Cardiac muscle cell (in vitro differentiated cells and primary cell): ENCODE measurements around the gene MAIP1. TPM values are rescaled to one million over a fixed set of nuclear protein-coding genes. Genes with fewer than 3 reads are reported as not detected.

Experiments used
- DNase-seq, 2 donors: peaks; one replicate each; pipeline versions ENCODE4 v3.0.0 to v3.0.0-alpha.2; 2010 to 2017; ENCODE audit warnings: low read depth in 1 of 2, low spot score in 1 of 2
- H3K27ac ChIP-seq: fragments of 200-600 bp; sonication (generic); 2 replicates; pipeline ENCODE4 v1.5.1; 2016
- H3K27me3 ChIP-seq: fragments of 200-600 bp; sonication (generic); 2 replicates; pipeline ENCODE4 v1.6.0; 2016; ENCODE audit warnings: control low read depth
- H3K36me3 ChIP-seq: fragments of 200-600 bp; sonication (generic); 2 replicates; pipeline ENCODE4 v1.5.1; 2016; ENCODE audit warnings: control low read depth
- H3K4me1 ChIP-seq: fragments of 200-600 bp; sonication (generic); 2 replicates; pipeline ENCODE4 v1.8.1; 2017; ENCODE audit warnings: low read depth, mild to moderate bottlenecking, mixed run types
- H3K4me3 ChIP-seq: fragments of 200-600 bp; sonication (generic); 2 replicates; pipeline ENCODE4 v1.5.1; 2016; ENCODE audit warnings: mild to moderate bottlenecking
- H3K9me3 ChIP-seq: fragments of 200-600 bp; sonication (generic); 2 replicates; pipeline ENCODE4 v1.5.1; 2017; ENCODE audit warnings: low read depth, mild to moderate bottlenecking, control low read depth
- CTCF ChIP-seq: IDR thresholded peaks from 2 replicates; pipeline ENCODE4 v1.5.1; 2012; ENCODE audit warnings: low read depth, mild to moderate bottlenecking, low read length
- polyA plus RNA-seq: library from polyadenylated mRNA; unstranded; fragments of >200 nt; fragmentation: Nextera tagmentation; extraction: Ambion mirVana; gene quantifications from 2 replicates; pipeline ENCODE4 v1.2.1, GENCODE V29; 2016
- total RNA-seq: library from RNA; depleted of rRNA; stranded (reverse); fragments of >200 nt; gene quantifications from 2 replicates; pipeline ENCODE4 v1.2.3, GENCODE V29; 2016

Gene MAIP1
- total and polyA plus RNA-seq, 2 experiments from 2014 or later, result 28.3 to 33.7 TPM

- Histone ChIP-seq H3K27me3 (no peaks in the 10 kb centered on the region), H3K27ac (no peak overlapping the region), H3K4me3 (no peak overlapping the region), H3K36me3 (peaks cover 30% of the 10 kb centered on the region), H3K4me1 (no peaks in the 10 kb centered on the region), H3K9me3 (no peaks in the 10 kb centered on the region)
- TF ChIP-seq CTCF, result no peak
- peak in 1 of 2 donors; percentile 25 for DNase-seq
Observed at GRCh38 chr2:199966976-199967375, 11.6 kb downstream of the MAIP1 start.

- H3K27ac ChIP-seq, result no peak overlapping the region
- no peaks in the 10 kb centered on the region for H3K9me3 ChIP-seq
- no peak overlapping the region for H3K4me3 ChIP-seq
- H3K4me1 ChIP-seq, result no peaks in the 10 kb centered on the region
- H3K27me3 ChIP-seq, result no peaks in the 10 kb centered on the region
- H3K36me3 ChIP-seq, result peaks cover 22% of the 10 kb centered on the region
- no peak for DNase-seq
- no peak for TF ChIP-seq CTCF
Observed at GRCh38 chr2:199968126-199968525, 12.7 kb downstream of the MAIP1 start.

- Histone ChIP-seq H3K27ac (no peak overlapping the region), H3K4me3 (no peak overlapping the region)
- TF ChIP-seq CTCF, result no peak
Observed at GRCh38 chr2:199972088-199972626, 16.8 kb downstream of the MAIP1 start.

GRCh38 chr2:199973703-199974102, 18.3 kb downstream of the MAIP1 start:
- DNase-seq, result peak; percentile 19 to 73
- Histone ChIP-seq H3K4me1 (no peaks in the 10 kb centered on the region), H3K4me3 (no peak overlapping the region), H3K27me3 (no peaks in the 10 kb centered on the region), H3K27ac (no peak overlapping the region), H3K36me3 (no peaks in the 10 kb centered on the region), H3K9me3 (no peaks in the 10 kb centered on the region)
- peak; percentile 54 for TF ChIP-seq CTCF

More at GRCh38 chr2:199972088-199972626, 16.8 kb downstream of the MAIP1 start:
- H3K4me1 ChIP-seq, result no peaks in the 10 kb centered on the region
- no peak for DNase-seq
- H3K9me3 ChIP-seq, result no peaks in the 10 kb centered on the region
- H3K36me3 ChIP-seq, result peaks cover 3% of the 10 kb centered on the region
- no peaks in the 10 kb centered on the region for H3K27me3 ChIP-seq

GRCh38 chr2:199975273-199975895, 20.0 kb downstream of the MAIP1 start:
- Histone ChIP-seq H3K4me3 (no peak overlapping the region), H3K36me3 (no peaks in the 10 kb centered on the region), H3K4me1 (no peaks in the 10 kb centered on the region), H3K27ac (no peak overlapping the region), H3K27me3 (no peaks in the 10 kb centered on the region), H3K9me3 (no peaks in the 10 kb centered on the region)
- no peak for TF ChIP-seq CTCF
- peak in 1 of 2 donors; percentile 51 for DNase-seq
